GM23338 (cell line): Measurements from ENCODE around the gene RPS4Y2.

Experiments
- CREB1 ChIP-seq: fragments of 250-450 bp; sonication (Bioruptor Pico); IDR thresholded peaks from 2 replicates; pipeline ENCODE4 v1.5.0; 2020; ENCODE audit warnings: low read depth, mild to moderate bottlenecking, moderate library complexity
- CTCF ChIP-seq, 2 experiments: fragments of 200-600 bp in 1 of 2; sonication (generic) in 1 of 2; conservative IDR thresholded peaks; 2 replicates each; pipeline versions ENCODE4 v1.5.1 to v1.6.1; 2016 to 2017; ENCODE audit warnings: antibody characterized with exemption in 2 of 2, low read depth in 2 of 2, mild to moderate bottlenecking in 2 of 2, moderate library complexity in 1 of 2
- EZH2 ChIP-seq: fragments of 200-600 bp; sonication (generic); IDR thresholded peaks from one replicate; pipeline ENCODE4 v1.8.0; 2017; ENCODE audit warnings: antibody characterized with exemption, mild to moderate bottlenecking, low read depth; ENCODE audit not compliant: unreplicated experiment
- EZH2phosphoT487 ChIP-seq: fragments of 200-600 bp; sonication (generic); IDR thresholded peaks from one replicate; pipeline ENCODE4 v1.8.1; 2018; ENCODE audit warnings: antibody characterized with exemption; ENCODE audit not compliant: unreplicated experiment
- POLR2AphosphoS5 ChIP-seq: IDR thresholded peaks from 2 replicates; pipeline ENCODE4 v1.6.1; 2016; ENCODE audit warnings: antibody characterized with exemption, low read depth
- ZNF331 ChIP-seq: fragments of 250-450 bp; sonication (Bioruptor Pico); IDR thresholded peaks from 2 replicates; pipeline ENCODE4 v1.5.0; 2020; ENCODE audit warnings: low read depth, mild to moderate bottlenecking, moderate library complexity

- TF ChIP-seq CTCF (conservative IDR thresholded peaks at IDR 0.05; ENCODE audit: low read depth in 2 of 2) (no peak), EZH2 (no peak), EZH2phosphoT487 (no peak), POLR2AphosphoS5 (no peak), CREB1 (CRISPR knock-in tag) (no peak), ZNF331 (no peak)
Measured at GRCh38 chrY:20814794-20815193, 58.9 kb downstream of the RPS4Y2 start.
